ENCODE measurements around the gene SHCBP1. TPM values are rescaled to one million over a fixed set of nuclear protein-coding genes. Genes with fewer than 3 reads are reported as not detected.

SHCBP1 gene
- total and polyA plus RNA-seq, 2 donors (not counting 1 experiment from before 2014, with no cell fraction given): 7.3 to 13.0 TPM

GRCh38 chr16:46613352-46613751 is 7.8 kb downstream of the SHCBP1 start:
- Histone ChIP-seq H2AFZ (ENCODE audit: low read length) (peak overlapping the region; percentile 51), H3K4me2 (ENCODE audit: extremely low read depth, insufficient read depth, low read length) (peak overlapping the region; percentile 32), H3K9ac (ENCODE audit: insufficient read depth, low read length) (no peak overlapping the region), H3K4me3 (replicated peaks in 1 of 4; ENCODE audit: control extremely low read depth in 1 of 4, insufficient read depth in 1 of 4, low read depth in 3 of 4, low read length in 4 of 4) (no peak overlapping the region), H3K9me3 (ENCODE audit: control insufficient read depth, insufficient read depth, low read depth, low read length) (no peaks in the 10 kb centered on the region), H3K36me3 (ENCODE audit: control insufficient read depth, insufficient read depth, low read length) (peaks cover 7% of the 10 kb centered on the region), H3K27ac (ENCODE audit: insufficient read depth, low read length) (no peak overlapping the region), H3K79me2 (ENCODE audit: control insufficient read depth, insufficient read depth, low read length) (peaks cover 11% of the 10 kb centered on the region), H4K20me1 (ENCODE audit: control insufficient read depth, extremely low read depth, insufficient read depth, low read length) (no peaks in the 10 kb centered on the region), H3K4me1 (ENCODE audit: control insufficient read depth, extremely low read depth, insufficient read depth, low read length) (peaks cover 4% of the 10 kb centered on the region), H3K27me3 (ENCODE audit: control insufficient read depth, insufficient read depth, low read length) (no peaks in the 10 kb centered on the region)
- no peak for TF ChIP-seq EZH2 (IDR thresholded peaks at IDR 0.05; ENCODE audit: low read length, missing control alignments)
- TF ChIP-seq CTCF (conservative IDR thresholded peaks at IDR 0.05 in 1 of 2, IDR thresholded peaks at IDR 0.05 in 1 of 2; ENCODE audit: low read depth in 1 of 2, low read length in 2 of 2): no peak
- no peak for DNase-seq (ENCODE audit: low read depth in 2 of 2)

- peaks cover 4% of the 10 kb centered on the region for H3K4me1 ChIP-seq (ENCODE audit: control insufficient read depth, extremely low read depth, insufficient read depth, low read length)
- no peak overlapping the region for H3K27ac ChIP-seq (ENCODE audit: insufficient read depth, low read length)
- peak overlapping the region; percentile 1 for H3K4me2 ChIP-seq (ENCODE audit: extremely low read depth, insufficient read depth, low read length)
- H3K79me2 ChIP-seq (ENCODE audit: control insufficient read depth, insufficient read depth, low read length): peaks cover 11% of the 10 kb centered on the region
- no peaks in the 10 kb centered on the region for H3K27me3 ChIP-seq (ENCODE audit: control insufficient read depth, insufficient read depth, low read length)
- no peak for TF ChIP-seq EZH2 (IDR thresholded peaks at IDR 0.05; ENCODE audit: low read length, missing control alignments)
- no peak for TF ChIP-seq CTCF (conservative IDR thresholded peaks at IDR 0.05 in 1 of 2, IDR thresholded peaks at IDR 0.05 in 1 of 2; ENCODE audit: low read depth in 1 of 2, low read length in 2 of 2)
- peaks cover 7% of the 10 kb centered on the region for H3K36me3 ChIP-seq (ENCODE audit: control insufficient read depth, insufficient read depth, low read length)
- no peak overlapping the region for H3K4me3 ChIP-seq (replicated peaks in 1 of 4; ENCODE audit: control extremely low read depth in 1 of 4, insufficient read depth in 1 of 4, low read depth in 3 of 4, low read length in 4 of 4)
- no peaks in the 10 kb centered on the region for H4K20me1 ChIP-seq (ENCODE audit: control insufficient read depth, extremely low read depth, insufficient read depth, low read length)
- H3K9ac ChIP-seq (ENCODE audit: insufficient read depth, low read length): no peak overlapping the region
- DNase-seq (ENCODE audit: low read depth in 2 of 2): no peak
- H2AFZ ChIP-seq (ENCODE audit: low read length): peak overlapping the region; percentile 77
- H3K9me3 ChIP-seq (ENCODE audit: control insufficient read depth, insufficient read depth, low read depth, low read length): no peaks in the 10 kb centered on the region
Measured at GRCh38 chr16:46612121-46612520, 9.1 kb downstream of the SHCBP1 start.

- Histone ChIP-seq H3K4me2 (ENCODE audit: extremely low read depth, insufficient read depth, low read length) (no peak overlapping the region), H3K79me2 (ENCODE audit: control insufficient read depth, insufficient read depth, low read length) (peaks cover 6% of the 10 kb centered on the region), H2AFZ (ENCODE audit: low read length) (no peak overlapping the region), H3K4me1 (ENCODE audit: control insufficient read depth, extremely low read depth, insufficient read depth, low read length) (no peaks in the 10 kb centered on the region), H3K9ac (ENCODE audit: insufficient read depth, low read length) (no peak overlapping the region), H3K36me3 (ENCODE audit: control insufficient read depth, insufficient read depth, low read length) (peaks cover 3% of the 10 kb centered on the region), H3K4me3 (replicated peaks in 1 of 4; ENCODE audit: control extremely low read depth in 1 of 4, insufficient read depth in 1 of 4, low read depth in 3 of 4, low read length in 4 of 4) (no peak overlapping the region), H3K9me3 (ENCODE audit: control insufficient read depth, insufficient read depth, low read depth, low read length) (no peaks in the 10 kb centered on the region), H3K27ac (ENCODE audit: insufficient read depth, low read length) (no peak overlapping the region), H4K20me1 (ENCODE audit: control insufficient read depth, extremely low read depth, insufficient read depth, low read length) (no peaks in the 10 kb centered on the region), H3K27me3 (ENCODE audit: control insufficient read depth, insufficient read depth, low read length) (no peaks in the 10 kb centered on the region)
- TF ChIP-seq CTCF (conservative IDR thresholded peaks at IDR 0.05 in 1 of 2, IDR thresholded peaks at IDR 0.05 in 1 of 2; ENCODE audit: low read depth in 1 of 2, low read length in 2 of 2) (peak; percentile 36 to 50), EZH2 (IDR thresholded peaks at IDR 0.05; ENCODE audit: low read length, missing control alignments) (no peak)
- DNase-seq (ENCODE audit: low read depth in 2 of 2): peak; percentile 54 to 88
Measured at GRCh38 chr16:46607529-46607928, 13.7 kb downstream of the SHCBP1 start.
